ENCODE measurements around the gene PAQR9. TPM values are rescaled to one million over a fixed set of nuclear protein-coding genes. Genes with fewer than 3 reads are reported as not detected.

PAQR9 gene, protein sequence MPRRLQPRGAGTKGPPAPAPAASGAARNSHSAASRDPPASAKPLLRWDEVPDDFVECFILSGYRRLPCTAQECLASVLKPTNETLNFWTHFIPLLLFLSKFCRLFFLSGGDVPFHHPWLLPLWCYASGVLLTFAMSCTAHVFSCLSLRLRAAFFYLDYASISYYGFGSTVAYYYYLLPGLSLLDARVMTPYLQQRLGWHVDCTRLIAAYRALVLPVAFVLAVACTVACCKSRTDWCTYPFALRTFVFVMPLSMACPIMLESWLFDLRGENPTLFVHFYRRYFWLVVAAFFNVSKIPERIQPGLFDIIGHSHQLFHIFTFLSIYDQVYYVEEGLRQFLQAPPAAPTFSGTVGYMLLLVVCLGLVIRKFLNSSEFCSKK
- not detected in 2 replicates for total RNA-seq

DNA sequence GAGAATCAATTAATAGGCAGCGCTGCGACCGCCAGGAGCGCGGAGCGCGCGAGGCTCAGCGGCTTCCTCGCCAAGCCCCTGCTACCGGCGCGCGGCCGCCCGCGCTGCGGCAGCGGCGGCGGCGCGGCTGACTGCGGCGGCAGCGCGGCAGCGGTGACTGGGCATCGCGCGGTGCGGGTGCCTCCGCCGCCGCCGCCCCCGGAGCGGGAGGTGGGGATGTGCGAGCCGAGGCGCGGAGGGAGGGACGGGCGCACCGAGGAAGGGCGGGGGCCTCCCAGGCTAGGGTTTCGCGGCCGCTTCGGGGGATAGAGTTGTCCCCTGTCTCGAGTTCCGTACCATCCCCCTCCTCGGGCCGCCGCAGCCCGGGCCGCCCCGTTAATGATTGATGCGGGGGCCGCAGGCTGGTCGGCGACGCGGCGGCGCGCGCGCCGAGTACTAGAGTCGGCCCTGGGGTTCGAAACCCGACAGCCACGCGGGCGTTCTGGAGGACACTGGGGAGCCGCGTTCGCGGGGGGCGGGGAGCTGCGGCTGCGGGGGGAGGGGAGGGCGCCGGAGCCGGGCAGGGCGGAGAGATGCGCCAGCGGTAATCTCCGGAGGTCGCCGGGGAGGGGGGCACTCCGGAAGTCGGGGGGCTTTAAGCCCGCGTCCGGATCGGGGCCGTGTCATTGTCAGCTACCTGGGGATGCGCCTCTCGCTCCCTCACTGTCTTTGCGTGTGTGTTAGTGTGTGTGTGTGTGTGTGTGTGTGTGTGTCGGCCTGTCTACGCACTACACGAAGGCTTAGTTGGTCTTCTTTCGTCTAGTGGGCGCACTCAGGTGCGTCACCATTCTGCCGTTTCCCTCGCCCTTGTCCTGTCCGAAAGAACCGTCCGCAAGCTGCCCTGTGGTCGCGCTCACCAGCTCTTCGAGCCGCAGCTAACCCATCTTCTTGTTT lies at the start of gene PAQR9:
Gene PAQR9, minus strand, starts transcription at position 159 of the 933 bp plus-strand sequence. CDS start 338 bp downstream, outside the sequence.

DNA sequence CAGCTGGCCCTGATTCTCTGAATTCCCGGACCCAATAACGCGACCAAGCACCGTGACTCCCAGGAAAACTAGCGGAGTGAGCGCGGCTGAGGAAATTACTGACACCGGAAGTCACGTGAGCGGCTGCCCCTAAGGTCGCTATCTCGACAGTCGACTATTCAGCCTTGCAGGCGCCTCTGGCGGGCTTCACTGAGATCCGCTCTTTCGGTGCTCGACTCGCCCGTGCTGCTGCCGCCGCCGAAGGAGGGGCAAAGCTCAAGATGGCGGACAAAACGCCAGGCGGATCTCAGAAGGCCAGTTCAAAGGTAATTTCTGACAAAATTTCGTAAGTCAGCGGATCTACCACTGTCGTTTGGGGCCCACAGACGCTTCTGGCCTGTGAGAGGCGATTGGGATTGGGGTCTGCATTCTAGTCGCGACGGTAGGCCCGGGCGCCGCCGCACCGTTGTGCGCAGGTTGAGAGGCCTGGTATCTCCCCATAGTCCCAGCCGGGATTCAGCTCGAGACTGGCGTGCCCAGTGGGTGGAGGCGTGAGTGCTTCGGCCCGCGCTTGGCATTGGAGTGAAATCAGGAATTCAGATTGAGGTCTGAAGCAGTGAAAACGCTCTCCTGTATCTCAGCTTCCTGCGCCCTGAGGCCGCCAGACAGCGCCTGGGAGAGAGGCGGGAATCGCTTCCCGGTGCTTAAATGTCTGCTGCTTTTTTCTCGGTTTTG lies 38.1 kb upstream of the PAQR9 start, which contains the start of gene U2SURP:
Gene U2SURP, plus strand, starts transcription at position 202 of the 714 bp plus-strand sequence. Its CDS starts 59 bp downstream, at position 261.

Other genes with a start within 250 kb of the PAQR9 start
- 5.2 and 8.2 TPM in 2 replicates for gene TRPC1, start 239.6 kb downstream of the PAQR9 start, total RNA-seq
- gene PCOLCE2, start 74.6 kb downstream of the PAQR9 start, total RNA-seq = 1.3 and 1.5 TPM in 2 replicates
- gene U2SURP, start 37.9 kb upstream of the PAQR9 start, total RNA-seq = 19.8 and 34.8 TPM in 2 replicates
- 21.7 and 23.2 TPM in 2 replicates for gene CHST2, start 156.1 kb upstream of the PAQR9 start, total RNA-seq